ENCODE data around the gene EXOC6B. TPM values are rescaled to one million over a fixed set of nuclear protein-coding genes. Genes with fewer than 3 reads are reported as not detected.

Gene EXOC6B
- total RNA-seq, 2 donors from 2014 or later = 51.3 to 68.9 TPM

DNA sequence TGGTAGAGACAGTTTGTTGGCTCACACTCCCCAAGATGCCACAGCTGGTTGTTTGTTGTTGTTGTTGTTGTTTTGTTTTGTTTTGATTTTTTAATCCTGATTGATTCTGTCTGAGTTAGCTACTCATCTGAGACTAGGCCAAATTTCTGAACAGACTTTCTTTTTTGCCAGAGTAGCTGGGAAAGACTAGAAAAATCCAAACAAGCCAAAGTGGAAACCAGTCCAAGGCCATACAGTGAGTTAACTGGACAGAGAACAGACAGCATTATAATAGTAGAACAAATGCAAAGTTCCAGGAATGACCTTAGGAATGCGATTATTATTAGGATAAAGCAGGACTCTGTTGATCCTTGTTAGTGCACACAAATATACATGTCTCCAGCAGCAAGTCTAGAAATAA is 634.4 kb downstream of the EXOC6B start:
- TF ChIP-seq, protein P1, sequence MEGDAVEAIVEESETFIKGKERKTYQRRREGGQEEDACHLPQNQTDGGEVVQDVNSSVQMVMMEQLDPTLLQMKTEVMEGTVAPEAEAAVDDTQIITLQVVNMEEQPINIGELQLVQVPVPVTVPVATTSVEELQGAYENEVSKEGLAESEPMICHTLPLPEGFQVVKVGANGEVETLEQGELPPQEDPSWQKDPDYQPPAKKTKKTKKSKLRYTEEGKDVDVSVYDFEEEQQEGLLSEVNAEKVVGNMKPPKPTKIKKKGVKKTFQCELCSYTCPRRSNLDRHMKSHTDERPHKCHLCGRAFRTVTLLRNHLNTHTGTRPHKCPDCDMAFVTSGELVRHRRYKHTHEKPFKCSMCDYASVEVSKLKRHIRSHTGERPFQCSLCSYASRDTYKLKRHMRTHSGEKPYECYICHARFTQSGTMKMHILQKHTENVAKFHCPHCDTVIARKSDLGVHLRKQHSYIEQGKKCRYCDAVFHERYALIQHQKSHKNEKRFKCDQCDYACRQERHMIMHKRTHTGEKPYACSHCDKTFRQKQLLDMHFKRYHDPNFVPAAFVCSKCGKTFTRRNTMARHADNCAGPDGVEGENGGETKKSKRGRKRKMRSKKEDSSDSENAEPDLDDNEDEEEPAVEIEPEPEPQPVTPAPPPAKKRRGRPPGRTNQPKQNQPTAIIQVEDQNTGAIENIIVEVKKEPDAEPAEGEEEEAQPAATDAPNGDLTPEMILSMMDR (conservative IDR thresholded peaks at IDR 0.05) = no peak
- H3K4me3 ChIP-seq (ENCODE audit: low read length) = no peak overlapping the region
- no peaks in the 10 kb centered on the region for H3K4me1 Mint-ChIP-seq
- H3K27ac ChIP-seq (ENCODE audit: low read depth, low read length) = no peak overlapping the region
- H3K27me3 ChIP-seq (ENCODE audit: control insufficient read depth, insufficient read depth, low read length, poor library complexity, severe bottlenecking) = no peaks in the 10 kb centered on the region
- no peaks in the 10 kb centered on the region for H3K27me3 Mint-ChIP-seq (ENCODE audit: insufficient read depth)
- no peak overlapping the region for H3K9ac ChIP-seq (ENCODE audit: extremely low read depth, low read length, poor library complexity, severe bottlenecking)
- H3K4me1 ChIP-seq (ENCODE audit: control insufficient read depth, insufficient read depth, low read length) = no peaks in the 10 kb centered on the region
- DNase-seq = no peak
- no peak overlapping the region for H3K4me3 Mint-ChIP-seq
- H3K27ac Mint-ChIP-seq = no peak overlapping the region
- H3K36me3 Mint-ChIP-seq (ENCODE audit: low read depth) = peaks cover 2% of the 10 kb centered on the region
- peaks cover 5% of the 10 kb centered on the region for H3K9me3 ChIP-seq (ENCODE audit: control insufficient read depth, low read length)
- 88 to 100% methylated on average over 1 of the region's 1 CpG for WGBS, 2 experiments (ENCODE audit: insufficient coverage in 1 of 2, insufficient read length in 1 of 2)
- H3K36me3 ChIP-seq (ENCODE audit: control insufficient read depth, insufficient read depth, low read length) = no peaks in the 10 kb centered on the region
- no peaks in the 10 kb centered on the region for H3K9me3 Mint-ChIP-seq

DNA sequence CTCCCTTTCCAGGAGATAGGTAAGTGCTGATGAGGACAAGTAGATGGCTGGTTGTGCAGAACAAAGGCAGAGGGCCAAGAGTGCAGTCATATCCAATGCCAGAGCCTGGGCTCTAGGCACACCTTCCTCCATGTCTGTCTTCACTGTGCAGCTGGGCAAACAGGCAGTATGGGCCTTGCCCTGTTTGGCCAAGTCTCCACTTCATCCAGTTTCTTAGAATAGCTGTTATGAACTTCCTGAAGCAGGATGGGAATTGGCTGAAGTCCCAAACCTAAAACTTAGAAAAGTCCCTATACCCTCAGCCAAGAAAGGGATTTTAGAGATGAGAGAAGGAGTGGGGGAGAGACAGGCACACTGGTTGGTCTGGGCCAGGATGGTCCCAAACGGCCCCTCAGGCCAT is 640.6 kb downstream of the EXOC6B start:
- Histone ChIP-seq H3K9ac (ENCODE audit: extremely low read depth, low read length, poor library complexity, severe bottlenecking) (no peak overlapping the region), H3K27me3 (ENCODE audit: control insufficient read depth, insufficient read depth, low read length, poor library complexity, severe bottlenecking) (no peaks in the 10 kb centered on the region), H3K4me1 (ENCODE audit: control insufficient read depth, insufficient read depth, low read length) (no peaks in the 10 kb centered on the region), H3K4me3 (ENCODE audit: low read length) (no peak overlapping the region), H3K36me3 (ENCODE audit: control insufficient read depth, insufficient read depth, low read length) (peaks cover 3% of the 10 kb centered on the region), H3K27ac (ENCODE audit: low read depth, low read length) (no peak overlapping the region), H3K9me3 (ENCODE audit: control insufficient read depth, low read length) (peaks cover 5% of the 10 kb centered on the region)
- H3K9me3 Mint-ChIP-seq = no peaks in the 10 kb centered on the region
- TF ChIP-seq, protein P1 (conservative IDR thresholded peaks at IDR 0.05) = no peak
- no peaks in the 10 kb centered on the region for H3K4me1 Mint-ChIP-seq
- WGBS, 2 experiments (ENCODE audit: insufficient coverage in 1 of 2, insufficient read length in 1 of 2) = 95% methylated on average over 1 of the region's 1 CpG; no CpG with 5 or more reads in 1 of the 2 experiments
- no peak overlapping the region for H3K27ac Mint-ChIP-seq
- no peak overlapping the region for H3K4me3 Mint-ChIP-seq
- DNase-seq = no peak
- H3K27me3 Mint-ChIP-seq (ENCODE audit: insufficient read depth) = no peaks in the 10 kb centered on the region
- H3K36me3 Mint-ChIP-seq (ENCODE audit: low read depth) = peaks cover 22% of the 10 kb centered on the region

DNA sequence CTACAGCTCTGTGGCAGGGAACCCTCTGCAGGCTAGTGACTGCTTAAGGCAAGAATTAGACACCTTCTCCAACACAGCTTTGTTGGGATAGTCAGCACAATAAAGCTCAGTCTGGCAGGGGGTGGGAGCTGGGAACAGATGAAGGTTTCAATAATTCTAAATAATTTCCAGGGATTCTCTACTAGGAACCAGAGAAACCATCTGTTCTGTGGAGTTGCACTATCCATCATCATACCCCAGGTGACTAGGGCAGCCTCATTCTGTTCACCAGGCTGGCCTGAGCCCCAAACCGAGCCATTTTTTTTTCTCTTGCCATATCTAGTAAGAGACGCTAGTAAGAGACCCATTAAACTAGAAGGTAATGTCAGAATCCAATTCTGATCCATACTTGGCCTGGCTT is 642.4 kb downstream of the EXOC6B start:
- Histone ChIP-seq H3K4me1 (ENCODE audit: control insufficient read depth, insufficient read depth, low read length) (no peaks in the 10 kb centered on the region), H3K4me3 (ENCODE audit: low read length) (no peak overlapping the region), H3K27me3 (ENCODE audit: control insufficient read depth, insufficient read depth, low read length, poor library complexity, severe bottlenecking) (no peaks in the 10 kb centered on the region), H3K9ac (ENCODE audit: extremely low read depth, low read length, poor library complexity, severe bottlenecking) (no peak overlapping the region), H3K27ac (ENCODE audit: low read depth, low read length) (no peak overlapping the region), H3K9me3 (ENCODE audit: control insufficient read depth, low read length) (peaks cover 5% of the 10 kb centered on the region), H3K36me3 (ENCODE audit: control insufficient read depth, insufficient read depth, low read length) (peaks cover 11% of the 10 kb centered on the region)
- H3K9me3 Mint-ChIP-seq = no peaks in the 10 kb centered on the region
- no peak overlapping the region for H3K4me3 Mint-ChIP-seq
- no peaks in the 10 kb centered on the region for H3K27me3 Mint-ChIP-seq (ENCODE audit: insufficient read depth)
- no peaks in the 10 kb centered on the region for H3K4me1 Mint-ChIP-seq
- WGBS, 2 experiments (ENCODE audit: insufficient coverage in 1 of 2, insufficient read length in 1 of 2) = 98 to 100% methylated on average over 1 to 2 of the region's 2 CpGs
- TF ChIP-seq, protein P1 (conservative IDR thresholded peaks at IDR 0.05) = no peak
- H3K36me3 Mint-ChIP-seq (ENCODE audit: low read depth) = peaks cover 34% of the 10 kb centered on the region
- no peak for DNase-seq
- no peak overlapping the region for H3K27ac Mint-ChIP-seq
